Mononuclear cell (primary cell): ENCODE data around the gene LILRB1. TPM values are rescaled to one million over a fixed set of nuclear protein-coding genes. Genes with fewer than 3 reads are reported as not detected.
"Not testable (repeated sequence)": the region's sequence is repeated elsewhere in the genome, so short reads cannot be mapped to it uniquely, and the experiment has no call there.

Source experiments
- H3K27me3 ChIP-seq: 2 replicates; pipeline ENCODE4 v1.6.0; 2011; ENCODE audit warnings: low read length, control low read depth; ENCODE audit not compliant: insufficient read depth
- H3K4me1 ChIP-seq: 2 replicates; pipeline ENCODE4 v1.5.1; 2011; ENCODE audit warnings: mild to moderate bottlenecking, low read length, control low read depth; ENCODE audit not compliant: insufficient read depth
- H3K4me3 ChIP-seq: 2 replicates; pipeline ENCODE4 v1.5.1; 2011; ENCODE audit warnings: mild to moderate bottlenecking, low read length, moderate library complexity
- H3K9me3 ChIP-seq: 2 replicates; pipeline ENCODE4 v1.5.1; 2011; ENCODE audit warnings: low read depth, mild to moderate bottlenecking, control low read depth, low read length
- total RNA-seq: library from RNA; depleted of rRNA; stranded (reverse); fragments of >200 nt; gene quantifications from one replicate; pipeline ENCODE4 v1.2.3, GENCODE V29; 2012

Gene LILRB1
- total RNA-seq, 1 donor: 13.6 TPM

- Histone ChIP-seq H3K4me1 (peaks cover 45% of the 10 kb centered on the region), H3K4me3 (no peak overlapping the region), H3K27me3 (no peaks in the 10 kb centered on the region), H3K9me3 (no peaks in the 10 kb centered on the region)
These were observed 15.6 kb upstream of the LILRB1 start for GRCh38 chr19:54614726-54615125.

- Histone ChIP-seq H3K27me3 (no peaks in the 10 kb centered on the region), H3K9me3 (no peaks in the 10 kb centered on the region), H3K4me1 (peaks cover 45% of the 10 kb centered on the region), H3K4me3 (no peak overlapping the region)
These were observed 14.2 kb upstream of the LILRB1 start for GRCh38 chr19:54616057-54616456.

- no peaks in the 10 kb centered on the region for H3K27me3 ChIP-seq
- H3K4me3 ChIP-seq: peak overlapping the region; percentile 45
- peaks cover 39% of the 10 kb centered on the region for H3K4me1 ChIP-seq
- H3K9me3 ChIP-seq: no peaks in the 10 kb centered on the region
These were observed 13.3 kb upstream of the LILRB1 start for GRCh38 chr19:54616821-54617560.

- H3K4me3 ChIP-seq: no peak overlapping the region
- no peaks in the 10 kb centered on the region for H3K27me3 ChIP-seq
- H3K9me3 ChIP-seq: no peaks in the 10 kb centered on the region
- H3K4me1 ChIP-seq: peaks cover 33% of the 10 kb centered on the region
These were observed 9.8 kb upstream of the LILRB1 start for GRCh38 chr19:54620464-54620863.

- Histone ChIP-seq H3K9me3 (no peaks in the 10 kb centered on the region), H3K4me3 (no peak overlapping the region), H3K27me3 (no peaks in the 10 kb centered on the region), H3K4me1 (peaks cover 27% of the 10 kb centered on the region)
These were observed 7.9 kb upstream of the LILRB1 start for GRCh38 chr19:54622431-54622830.

- H3K27me3 ChIP-seq, H3K4me3 ChIP-seq, H3K9me3 ChIP-seq: not testable (repeated sequence)
- H3K4me1 ChIP-seq: peaks cover 35% of the 10 kb centered on the region
These were observed 6.0 kb upstream of the LILRB1 start for GRCh38 chr19:54624234-54624633.

- H3K4me1 ChIP-seq: peaks cover 44% of the 10 kb centered on the region
- not testable (repeated sequence) for H3K4me3 ChIP-seq, H3K9me3 ChIP-seq, H3K27me3 ChIP-seq
These were observed 5.2 kb upstream of the LILRB1 start for GRCh38 chr19:54624934-54625730.

GRCh38 chr19:54626757-54627156 is 3.5 kb upstream of the LILRB1 start:
- Histone ChIP-seq H3K9me3 (no peaks in the 10 kb centered on the region), H3K4me3 (no peak overlapping the region), H3K27me3 (no peaks in the 10 kb centered on the region), H3K4me1 (peaks cover 57% of the 10 kb centered on the region)

- not testable (repeated sequence) for H3K4me3 ChIP-seq
- H3K4me1 ChIP-seq: peaks cover 62% of the 10 kb centered on the region
These were observed 2.4 kb upstream of the LILRB1 start for GRCh38 chr19:54627912-54628311.

GRCh38 chr19:54630782-54631181 is 498 bp downstream of the LILRB1 start:
- no peaks in the 10 kb centered on the region for H3K9me3 ChIP-seq
- peak overlapping the region; percentile 44 for H3K4me3 ChIP-seq
- H3K4me1 ChIP-seq: peaks cover 44% of the 10 kb centered on the region
- H3K27me3 ChIP-seq: no peaks in the 10 kb centered on the region

More at GRCh38 chr19:54627912-54628311, 2.4 kb upstream of the LILRB1 start:
- H3K27me3 ChIP-seq, H3K9me3 ChIP-seq: not testable (repeated sequence)

GRCh38 chr19:54631489-54632337 is 1.4 kb downstream of the LILRB1 start:
- H3K27me3 ChIP-seq, H3K9me3 ChIP-seq: not testable (repeated sequence)
- Histone ChIP-seq H3K4me1 (peaks cover 43% of the 10 kb centered on the region), H3K4me3 (peak overlapping the region; percentile 44)

GRCh38 chr19:54632517-54632916 is 2.2 kb downstream of the LILRB1 start:
- H3K4me3 ChIP-seq, H3K27me3 ChIP-seq: not testable (repeated sequence)

GRCh38 chr19:54633401-54633800 is 3.1 kb downstream of the LILRB1 start:
- Histone ChIP-seq H3K9me3 (no peaks in the 10 kb centered on the region), H3K27me3 (no peaks in the 10 kb centered on the region), H3K4me1 (peaks cover 39% of the 10 kb centered on the region), H3K4me3 (no peak overlapping the region)

More at GRCh38 chr19:54632517-54632916, 2.2 kb downstream of the LILRB1 start:
- H3K4me1 ChIP-seq: peaks cover 43% of the 10 kb centered on the region
- H3K9me3 ChIP-seq: not testable (repeated sequence)

GRCh38 chr19:54636081-54636480 is 5.8 kb downstream of the LILRB1 start:
- not testable (repeated sequence) for H3K9me3 ChIP-seq, H3K4me3 ChIP-seq, H3K27me3 ChIP-seq
- peaks cover 12% of the 10 kb centered on the region for H3K4me1 ChIP-seq

- Histone ChIP-seq H3K27me3 (no peaks in the 10 kb centered on the region), H3K4me1 (peaks cover 13% of the 10 kb centered on the region), H3K9me3 (no peaks in the 10 kb centered on the region), H3K4me3 (no peak overlapping the region)
These were observed 8.4 kb downstream of the LILRB1 start for GRCh38 chr19:54638683-54639082.
